GM12878 (cell line): ENCODE data around the gene MUC5B. TPM values are rescaled to one million over a fixed set of nuclear protein-coding genes. Genes with fewer than 3 reads are reported as not detected.

Experiments used
- ATAC-seq: fragments of 200-7000 bp; cut with Tn5 transposase; 3 replicates; pipeline ENCODE4 v1.9.1; 2020; ENCODE audit warnings: mild to moderate bottlenecking, moderate library complexity
- BruUV-seq: library from RNA; stranded (reverse); fragments of 400-500 nt; replicated peaks from 2 replicates; lab custom pipeline; 2021; lab: Mats Ljungman, UMichigan
- CTCF ChIA-PET: fragments of 300-600 bp; sonication (Branson Sonifier 250); formaldehyde crosslinking; extraction: SDS; loops from one replicate; lab custom pipeline; 2021; ENCODE audit warnings: inconsistent platforms; lab: Yijun Ruan, JAX
- POLR2A ChIA-PET: fragments of 350-600 bp; formaldehyde crosslinking; extraction: SDS; loops from one replicate; lab custom pipeline; 2021; ENCODE audit warnings: inconsistent platforms; lab: Charles Lee
- RAD21 ChIA-PET: fragments of 300-600 bp; sonication (Branson Sonifier 250); formaldehyde crosslinking; loops from one replicate; lab custom pipeline; 2023; ENCODE audit warnings: antibody characterized with exemption; ENCODE audit not compliant: unreplicated experiment; lab: Charles Lee
- SMC1A ChIA-PET: fragments of 300-600 bp; sonication (Branson Sonifier 250); formaldehyde crosslinking; loops from one replicate; lab custom pipeline; 2023; ENCODE audit not compliant: unreplicated experiment, uncharacterized antibody; lab: Charles Lee
- DNase-seq: peaks from one replicate; pipeline ENCODE4 v3.0.0-alpha.2; 2011; ENCODE audit warnings: low read depth, low spot score
- FAIRE-seq: peaks from 3 replicates; lab custom pipeline; 2011; peaks lifted over from hg19 to GRCh38; lab: Jason Lieb, UNC
- H2AFZ ChIP-seq: 2 replicates; pipeline ENCODE4 v1.6.0; 2011; ENCODE audit warnings: low read depth, low read length, control low read depth; ENCODE audit not compliant: control insufficient read depth
- H3K27ac ChIP-seq: 2 replicates; pipeline ENCODE4 v1.5.1; 2011; ENCODE audit warnings: control low read depth; ENCODE audit not compliant: control insufficient read depth, insufficient read depth
- H3K27me3 ChIP-seq, 2 experiments: replicated peaks in 1 of 2; 2 replicates each; pipeline versions ENCODE4 v1.6.0 to v1.6.1; 2011; ENCODE audit warnings: low read length in 1 of 2; ENCODE audit not compliant: control insufficient read depth in 2 of 2, insufficient read depth in 2 of 2
- H3K36me3 ChIP-seq, 2 experiments: 2 replicates each; pipeline ENCODE4 v1.5.1; 2011; ENCODE audit warnings: low read length in 1 of 2; ENCODE audit not compliant: control insufficient read depth in 2 of 2, insufficient read depth in 2 of 2
- H3K4me1 ChIP-seq: 2 replicates; pipeline ENCODE4 v1.6.1; 2011; ENCODE audit warnings: mild to moderate bottlenecking, low read length, moderate library complexity, mixed read lengths; ENCODE audit not compliant: control insufficient read depth, insufficient read depth
- H3K4me2 ChIP-seq: 2 replicates; pipeline ENCODE4 v1.6.0; 2011; ENCODE audit warnings: control low read depth; ENCODE audit not compliant: control insufficient read depth, insufficient read depth
- H3K4me3 ChIP-seq: fragments of 200-600 bp; sonication (generic); 2 replicates; pipeline ENCODE4 v1.5.1; 2016
- H3K79me2 ChIP-seq: 2 replicates; pipeline ENCODE4 v1.6.0; 2011; ENCODE audit warnings: low read length; ENCODE audit not compliant: control insufficient read depth, insufficient read depth
- H3K9ac ChIP-seq: 2 replicates; pipeline ENCODE4 v1.8.0; 2011; ENCODE audit warnings: low read length, control low read depth, mixed read lengths; ENCODE audit not compliant: control insufficient read depth, insufficient read depth
- H3K9me3 ChIP-seq: replicated peaks from 3 replicates; pipeline ENCODE4 v1.5.1; 2011; ENCODE audit warnings: mild to moderate bottlenecking, low read length; ENCODE audit not compliant: control insufficient read depth, insufficient read depth
- H4K20me1 ChIP-seq: 2 replicates; pipeline ENCODE4 v1.6.0; 2011; ENCODE audit not compliant: control insufficient read depth, insufficient read depth
- BACH1 ChIP-seq: fragments of 450-650 bp; IDR thresholded peaks from 2 replicates; pipeline ENCODE4 v1.6.1; 2017; ENCODE audit warnings: mild to moderate bottlenecking, borderline replicate concordance
- CREB1 ChIP-seq: IDR thresholded peaks from 2 replicates; pipeline ENCODE4 v1.6.1; 2012; ENCODE audit warnings: low read depth, mild to moderate bottlenecking, inconsistent platforms
- ESRRA ChIP-seq: IDR thresholded peaks from 2 replicates; pipeline ENCODE4 v1.6.1; 2012; ENCODE audit warnings: mild to moderate bottlenecking, low read length, improper control_type of control experiment
- FOXK2 ChIP-seq: fragments of 450-650 bp; IDR thresholded peaks from 2 replicates; pipeline ENCODE4 v1.6.1; 2017; ENCODE audit warnings: mild to moderate bottlenecking, moderate library complexity
- FOXM1 ChIP-seq: IDR thresholded peaks from 2 replicates; pipeline ENCODE4 v1.6.1; 2012; ENCODE audit warnings: low read depth, mild to moderate bottlenecking, inconsistent platforms, low read length, moderate library complexity
- HDAC2 ChIP-seq: fragments of 200-600 bp; sonication (generic); IDR thresholded peaks from 2 replicates; pipeline ENCODE4 v1.6.1; 2017
- KLF5 ChIP-seq: fragments of 450-650 bp; IDR thresholded peaks from 2 replicates; pipeline ENCODE4 v1.6.1; 2014; ENCODE audit warnings: mild to moderate bottlenecking; ENCODE audit not compliant: partially characterized antibody
- NFXL1 ChIP-seq: fragments of 450-650 bp; IDR thresholded peaks from 2 replicates; pipeline ENCODE4 v1.6.1; 2017; ENCODE audit warnings: antibody characterized with exemption, mild to moderate bottlenecking, borderline replicate concordance
- NR2F1 ChIP-seq: fragments of 450-650 bp; conservative IDR thresholded peaks from 2 replicates; pipeline ENCODE4 v1.6.1; 2017; ENCODE audit warnings: mild to moderate bottlenecking
- RB1 ChIP-seq: fragments of 450-650 bp; formaldehyde crosslinking; IDR thresholded peaks from 2 replicates; pipeline ENCODE4 v1.6.1; 2017; ENCODE audit warnings: mild to moderate bottlenecking, borderline replicate concordance
- SMARCA5 ChIP-seq: fragments of 450-650 bp; IDR thresholded peaks from 2 replicates; pipeline ENCODE4 v1.6.1; 2017; ENCODE audit warnings: mild to moderate bottlenecking
- SMC3 ChIP-seq: IDR thresholded peaks from 2 replicates; pipeline ENCODE4 v1.6.1; 2011; ENCODE audit warnings: low read length, improper control_type of control experiment, borderline replicate concordance
- SUPT20H ChIP-seq: IDR thresholded peaks from 2 replicates; pipeline ENCODE4 v1.6.1; 2011; ENCODE audit warnings: low read depth, mild to moderate bottlenecking, low read length, moderate library complexity, borderline replicate concordance; ENCODE audit not compliant: control insufficient read depth
- TBL1XR1 ChIP-seq: IDR thresholded peaks from 2 replicates; pipeline ENCODE4 v1.6.1; 2012; ENCODE audit warnings: low read depth, low read length, improper control_type of control experiment
- TCF3 ChIP-seq: IDR thresholded peaks from 2 replicates; pipeline ENCODE4 v1.6.1; 2012; ENCODE audit warnings: low read depth, mild to moderate bottlenecking, low read length, borderline replicate concordance; ENCODE audit not compliant: insufficient read depth
- YY1 ChIP-seq: IDR thresholded peaks from 2 replicates; pipeline ENCODE4 v1.6.1; 2011; ENCODE audit warnings: low read depth, mild to moderate bottlenecking, low read length
- WGBS: methylation state at CpG from one replicate; pipeline ENCODE4 v1.1.6; 2016; ENCODE audit warnings: low lambda C conversion rate; ENCODE audit not compliant: insufficient replicate concordance, insufficient coverage; ENCODE audit errors: missing lambda C conversion rate; 5-methylcytosine and 5-hydroxymethylcytosine counted together
- in situ Hi-C: fragments of 300-500 bp; cut with MboI; formaldehyde crosslinking; loops from 9 replicates; pipeline ENCODE4 v1.14.3; 2018; ENCODE audit warnings: mixed read lengths
- intact Hi-C: fragments of 100-400 bp; cut with micrococcal nuclease; formaldehyde crosslinking; loops from one replicate; pipeline ENCODE4 v1.14.2; 2022; ENCODE audit not compliant: unreplicated experiment
- polyA plus RNA-seq, 11 experiments: library from polyadenylated mRNA; depleted of rRNA in 4 of 11; unstranded in 6 of 11; stranded (reverse) in 5 of 11; fragments of >200 nt; fragmentation: Nextera tagmentation in 4 of 11; fragmentation: Illumina TruSeq in 1 of 11; extraction: Ambion mirVana in 4 of 11; extraction: Trizol in 1 of 11; gene quantifications; 1 replicate in 1 of 11; 2 replicates in 10 of 11; pipeline versions ENCODE4 v1.2.1 to v1.2.3, GENCODE V29; 2011 to 2016; ENCODE audit warnings: inconsistent platforms in 2 of 11, missing spikeins in 2 of 11, low read depth in 1 of 11
- total RNA-seq, 4 experiments: library from RNA; depleted of rRNA in 3 of 4; stranded (reverse); fragments of >200 nt in 3 of 4; fragmentation: Illumina TruSeq in 1 of 4; extraction: Trizol in 1 of 4; gene quantifications; 2 replicates each; pipeline versions ENCODE4 v1.2.1 to v1.2.3, GENCODE V29; 2013 to 2021
- TF ChIP-seq, protein P1 (sequence below): fragments of 450-650 bp; IDR thresholded peaks from 2 replicates; pipeline ENCODE4 v1.6.1; 2018; ENCODE audit warnings: mild to moderate bottlenecking, low read depth, moderate library complexity; ENCODE audit not compliant: partially characterized antibody
- TF ChIP-seq, protein P2 (sequence below): fragments of 450-650 bp; IDR thresholded peaks from 2 replicates; pipeline ENCODE4 v1.6.1; 2017; ENCODE audit warnings: low read depth, mild to moderate bottlenecking, moderate library complexity
- TF ChIP-seq, protein P3 (sequence below): fragments of 450-650 bp; IDR thresholded peaks from 2 replicates; pipeline ENCODE4 v1.6.1; 2016; ENCODE audit warnings: mild to moderate bottlenecking, moderate library complexity, borderline replicate concordance

MUC5B gene
- total and polyA plus RNA-seq, 10 of the 15 experiments (the other 5 are each of a cell fraction or from before 2014, with no cell fraction given) = 1.5 TPM; not detected in 9

DNA sequence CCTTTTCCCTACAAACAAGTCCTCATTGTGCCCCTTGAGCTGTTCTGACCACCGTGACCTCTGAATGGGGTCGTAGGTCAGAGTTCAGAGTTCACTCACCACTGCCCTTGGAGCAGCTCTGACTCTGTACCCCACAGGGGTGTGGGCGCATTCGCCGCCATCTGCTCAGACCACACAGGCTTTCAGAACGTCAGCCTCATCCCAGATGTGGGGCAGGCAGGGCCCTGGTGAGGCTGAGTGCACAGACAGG lies 14.8 kb upstream of the MUC5B start:
- H3K9me3 ChIP-seq = no peaks in the 10 kb centered on the region; the same call in 2 of the 3 replicates
- ATAC-seq = no peak
- H3K4me1 ChIP-seq = no peaks in the 10 kb centered on the region
- no peak overlapping the region for H3K4me3 ChIP-seq
- H2AFZ ChIP-seq = no peak overlapping the region
- H3K27me3 ChIP-seq = no peaks in the 10 kb centered on the region
- FAIRE-seq = no peak
- SMC1A ChIA-PET = interaction anchor here (1.4 kb wide), 1 partner anchor 367 kb away, joined by 3 read pairs; no protein-coding TSS in a partner anchor
- BruUV-seq = no TSS peak
- POLR2A ChIA-PET = no interaction called here
- H3K9ac ChIP-seq = no peak overlapping the region
- 39% methylated on average over 6 of the region's 6 CpGs for WGBS
- intact Hi-C loops = no loop called here
- no peaks in the 10 kb centered on the region for H3K36me3 ChIP-seq
- no peaks in the 10 kb centered on the region for H3K79me2 ChIP-seq
- CTCF ChIA-PET = no interaction called here
- H4K20me1 ChIP-seq = no peaks in the 10 kb centered on the region
- H3K27ac ChIP-seq = no peak overlapping the region
- in situ Hi-C loops = no loop called here
- no peak overlapping the region for H3K4me2 ChIP-seq
- RAD21 ChIA-PET = no interaction called here
- no peak for TF ChIP-seq ESRRA
- TF ChIP-seq BACH1 = no peak
- TF ChIP-seq FOXK2 = no peak
- TF ChIP-seq NR2F1 = no peak
- no peak for TF ChIP-seq FOXM1
- TF ChIP-seq TCF3 = no peak
- TF ChIP-seq, protein P1, sequence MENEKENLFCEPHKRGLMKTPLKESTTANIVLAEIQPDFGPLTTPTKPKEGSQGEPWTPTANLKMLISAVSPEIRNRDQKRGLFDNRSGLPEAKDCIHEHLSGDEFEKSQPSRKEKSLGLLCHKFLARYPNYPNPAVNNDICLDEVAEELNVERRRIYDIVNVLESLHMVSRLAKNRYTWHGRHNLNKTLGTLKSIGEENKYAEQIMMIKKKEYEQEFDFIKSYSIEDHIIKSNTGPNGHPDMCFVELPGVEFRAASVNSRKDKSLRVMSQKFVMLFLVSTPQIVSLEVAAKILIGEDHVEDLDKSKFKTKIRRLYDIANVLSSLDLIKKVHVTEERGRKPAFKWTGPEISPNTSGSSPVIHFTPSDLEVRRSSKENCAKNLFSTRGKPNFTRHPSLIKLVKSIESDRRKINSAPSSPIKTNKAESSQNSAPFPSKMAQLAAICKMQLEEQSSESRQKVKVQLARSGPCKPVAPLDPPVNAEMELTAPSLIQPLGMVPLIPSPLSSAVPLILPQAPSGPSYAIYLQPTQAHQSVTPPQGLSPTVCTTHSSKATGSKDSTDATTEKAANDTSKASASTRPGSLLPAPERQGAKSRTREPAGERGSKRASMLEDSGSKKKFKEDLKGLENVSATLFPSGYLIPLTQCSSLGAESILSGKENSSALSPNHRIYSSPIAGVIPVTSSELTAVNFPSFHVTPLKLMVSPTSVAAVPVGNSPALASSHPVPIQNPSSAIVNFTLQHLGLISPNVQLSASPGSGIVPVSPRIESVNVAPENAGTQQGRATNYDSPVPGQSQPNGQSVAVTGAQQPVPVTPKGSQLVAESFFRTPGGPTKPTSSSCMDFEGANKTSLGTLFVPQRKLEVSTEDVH = no peak
- TF ChIP-seq SMC3 = no peak
- no peak for TF ChIP-seq SUPT20H
- no peak for TF ChIP-seq YY1
- no peak for TF ChIP-seq HDAC2
- TF ChIP-seq, protein P2, sequence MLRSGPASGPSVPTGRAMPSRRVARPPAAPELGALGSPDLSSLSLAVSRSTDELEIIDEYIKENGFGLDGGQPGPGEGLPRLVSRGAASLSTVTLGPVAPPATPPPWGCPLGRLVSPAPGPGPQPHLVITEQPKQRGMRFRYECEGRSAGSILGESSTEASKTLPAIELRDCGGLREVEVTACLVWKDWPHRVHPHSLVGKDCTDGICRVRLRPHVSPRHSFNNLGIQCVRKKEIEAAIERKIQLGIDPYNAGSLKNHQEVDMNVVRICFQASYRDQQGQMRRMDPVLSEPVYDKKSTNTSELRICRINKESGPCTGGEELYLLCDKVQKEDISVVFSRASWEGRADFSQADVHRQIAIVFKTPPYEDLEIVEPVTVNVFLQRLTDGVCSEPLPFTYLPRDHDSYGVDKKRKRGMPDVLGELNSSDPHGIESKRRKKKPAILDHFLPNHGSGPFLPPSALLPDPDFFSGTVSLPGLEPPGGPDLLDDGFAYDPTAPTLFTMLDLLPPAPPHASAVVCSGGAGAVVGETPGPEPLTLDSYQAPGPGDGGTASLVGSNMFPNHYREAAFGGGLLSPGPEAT = no peak
- no peak for TF ChIP-seq SMARCA5
- no peak for TF ChIP-seq NFXL1
- no peak for TF ChIP-seq CREB1
- TF ChIP-seq KLF5 = no peak
- TF ChIP-seq, protein P3, sequence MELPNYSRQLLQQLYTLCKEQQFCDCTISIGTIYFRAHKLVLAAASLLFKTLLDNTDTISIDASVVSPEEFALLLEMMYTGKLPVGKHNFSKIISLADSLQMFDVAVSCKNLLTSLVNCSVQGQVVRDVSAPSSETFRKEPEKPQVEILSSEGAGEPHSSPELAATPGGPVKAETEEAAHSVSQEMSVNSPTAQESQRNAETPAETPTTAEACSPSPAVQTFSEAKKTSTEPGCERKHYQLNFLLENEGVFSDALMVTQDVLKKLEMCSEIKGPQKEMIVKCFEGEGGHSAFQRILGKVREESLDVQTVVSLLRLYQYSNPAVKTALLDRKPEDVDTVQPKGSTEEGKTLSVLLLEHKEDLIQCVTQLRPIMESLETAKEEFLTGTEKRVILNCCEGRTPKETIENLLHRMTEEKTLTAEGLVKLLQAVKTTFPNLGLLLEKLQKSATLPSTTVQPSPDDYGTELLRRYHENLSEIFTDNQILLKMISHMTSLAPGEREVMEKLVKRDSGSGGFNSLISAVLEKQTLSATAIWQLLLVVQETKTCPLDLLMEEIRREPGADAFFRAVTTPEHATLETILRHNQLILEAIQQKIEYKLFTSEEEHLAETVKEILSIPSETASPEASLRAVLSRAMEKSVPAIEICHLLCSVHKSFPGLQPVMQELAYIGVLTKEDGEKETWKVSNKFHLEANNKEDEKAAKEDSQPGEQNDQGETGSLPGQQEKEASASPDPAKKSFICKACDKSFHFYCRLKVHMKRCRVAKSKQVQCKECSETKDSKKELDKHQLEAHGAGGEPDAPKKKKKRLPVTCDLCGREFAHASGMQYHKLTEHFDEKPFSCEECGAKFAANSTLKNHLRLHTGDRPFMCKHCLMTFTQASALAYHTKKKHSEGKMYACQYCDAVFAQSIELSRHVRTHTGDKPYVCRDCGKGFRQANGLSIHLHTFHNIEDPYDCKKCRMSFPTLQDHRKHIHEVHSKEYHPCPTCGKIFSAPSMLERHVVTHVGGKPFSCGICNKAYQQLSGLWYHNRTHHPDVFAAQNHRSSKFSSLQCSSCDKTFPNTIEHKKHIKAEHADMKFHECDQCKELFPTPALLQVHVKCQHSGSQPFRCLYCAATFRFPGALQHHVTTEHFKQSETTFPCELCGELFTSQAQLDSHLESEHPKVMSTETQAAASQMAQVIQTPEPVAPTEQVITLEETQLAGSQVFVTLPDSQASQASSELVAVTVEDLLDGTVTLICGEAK = no peak
- no peak for TF ChIP-seq RB1
- TF ChIP-seq TBL1XR1 = no peak
- DNase-seq = no peak
